Measurements from ENCODE around the gene USP25.

Gene USP25

GRCh38 chr21:15809818-15810217, 80.0 kb downstream of the USP25 start:
- no peak for DNase-seq (ENCODE audit: low read depth in 2 of 2)

GRCh38 chr21:15815285-15815684, 85.5 kb downstream of the USP25 start:
- no peak for DNase-seq (ENCODE audit: low read depth in 2 of 2)

GRCh38 chr21:15820327-15820726, 90.5 kb downstream of the USP25 start:
- no peak for DNase-seq (ENCODE audit: low read depth in 2 of 2)

GRCh38 chr21:15820852-15821379, 91.1 kb downstream of the USP25 start:
- DNase-seq (ENCODE audit: low read depth in 2 of 2), result no peak

DNA sequence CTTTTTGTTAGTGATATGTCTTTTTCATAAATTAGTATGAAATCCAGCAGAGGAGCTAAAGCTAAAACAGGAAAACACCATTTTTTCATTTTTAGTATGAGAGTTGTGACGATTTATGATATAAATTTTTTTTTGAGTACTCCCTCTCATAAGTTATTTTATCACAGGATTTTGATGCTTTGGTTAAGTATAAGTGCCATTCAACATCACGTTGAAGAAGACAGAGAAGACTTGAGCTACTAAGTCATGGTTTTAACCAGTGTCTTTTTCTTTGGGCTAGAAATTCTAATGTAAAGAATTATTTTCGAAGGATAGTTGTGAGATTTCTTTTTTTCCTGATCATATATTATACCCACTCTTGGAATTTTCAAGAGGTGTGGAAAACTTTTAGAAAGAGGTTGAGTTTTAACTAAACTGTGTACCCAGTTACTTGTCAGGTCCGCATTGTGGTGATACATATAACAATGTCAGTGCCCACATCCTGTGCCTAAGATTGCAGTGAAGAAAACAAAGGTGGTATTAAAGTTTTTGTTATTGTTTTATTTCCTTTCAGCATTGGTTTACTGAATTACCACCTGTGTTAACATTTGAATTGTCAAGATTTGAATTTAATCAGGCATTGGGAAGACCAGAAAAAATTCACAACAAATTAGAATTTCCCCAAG, 93.8 kb downstream of the USP25 start:
- DNase-seq (ENCODE audit: low read depth in 2 of 2), result no peak

DNA sequence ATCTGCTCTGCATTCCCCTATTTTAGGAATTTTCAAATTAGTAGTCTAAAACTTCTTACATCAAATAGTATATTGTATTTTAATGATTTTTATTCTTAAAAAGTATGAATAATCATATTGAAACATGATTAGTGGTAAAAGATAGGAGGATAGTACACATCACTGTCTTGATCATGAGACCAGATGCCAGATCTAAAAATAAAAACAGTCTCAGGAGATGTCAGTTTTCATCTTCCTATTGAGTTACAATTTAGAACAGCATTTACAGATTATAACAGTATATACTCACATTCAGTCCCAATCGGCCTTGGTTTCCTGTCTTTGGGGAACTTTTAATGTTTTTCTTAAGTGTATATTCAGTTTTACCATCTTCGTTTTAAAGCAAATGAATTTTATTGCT, 95.9 kb downstream of the USP25 start:
- no peak for DNase-seq (ENCODE audit: low read depth in 2 of 2)

DNA sequence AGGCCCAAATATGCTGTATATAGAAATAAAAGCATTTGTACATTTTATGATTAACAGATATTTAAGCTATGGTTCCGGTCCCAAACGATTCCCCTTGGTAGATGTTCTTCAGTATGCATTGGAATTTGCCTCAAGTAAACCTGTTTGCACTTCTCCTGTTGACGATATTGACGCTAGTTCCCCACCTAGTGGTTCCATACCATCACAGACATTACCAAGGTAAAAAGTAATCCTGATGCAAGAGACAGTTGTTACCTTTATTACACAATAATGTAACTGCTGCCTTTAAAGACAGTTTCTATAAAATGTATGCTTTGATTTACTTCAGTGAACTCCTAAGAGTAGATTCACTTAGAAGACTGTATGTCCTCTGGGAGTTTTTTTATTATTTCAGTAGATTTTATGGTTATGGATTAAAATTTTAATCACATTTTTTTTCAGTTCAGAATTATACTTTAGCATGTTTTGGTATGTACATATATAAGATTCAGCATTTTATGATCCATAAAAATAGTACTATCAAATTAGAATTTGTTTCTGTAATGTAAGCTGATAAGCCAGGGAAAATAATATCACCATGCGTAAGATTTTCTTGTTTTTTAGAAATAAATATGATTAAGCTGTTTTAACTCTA, 96.5 kb downstream of the USP25 start:
- DNase-seq (ENCODE audit: low read depth in 2 of 2), result no peak

GRCh38 chr21:15826908-15827601, 97.3 kb downstream of the USP25 start:
- no peak for DNase-seq (ENCODE audit: low read depth in 2 of 2)

DNA sequence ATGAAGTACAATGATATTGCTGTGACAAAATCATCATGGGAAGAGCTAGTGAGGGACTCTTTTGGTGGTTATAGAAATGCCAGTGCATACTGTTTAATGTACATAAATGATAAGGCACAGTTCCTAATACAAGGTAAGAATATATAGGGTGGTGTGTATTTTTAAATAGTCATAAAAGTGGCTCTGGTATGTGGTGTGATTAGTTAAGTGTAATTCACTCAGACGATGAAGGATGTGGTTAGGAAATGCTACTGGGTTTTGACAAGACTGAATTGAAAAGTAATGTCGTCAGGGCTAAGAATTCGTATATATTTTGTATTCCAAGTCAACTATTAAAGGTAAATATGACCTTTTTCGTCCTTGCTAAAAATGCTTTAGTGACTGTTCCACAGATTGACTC, 101.7 kb downstream of the USP25 start:
- DNase-seq (ENCODE audit: low read depth in 2 of 2), result no peak

DNA sequence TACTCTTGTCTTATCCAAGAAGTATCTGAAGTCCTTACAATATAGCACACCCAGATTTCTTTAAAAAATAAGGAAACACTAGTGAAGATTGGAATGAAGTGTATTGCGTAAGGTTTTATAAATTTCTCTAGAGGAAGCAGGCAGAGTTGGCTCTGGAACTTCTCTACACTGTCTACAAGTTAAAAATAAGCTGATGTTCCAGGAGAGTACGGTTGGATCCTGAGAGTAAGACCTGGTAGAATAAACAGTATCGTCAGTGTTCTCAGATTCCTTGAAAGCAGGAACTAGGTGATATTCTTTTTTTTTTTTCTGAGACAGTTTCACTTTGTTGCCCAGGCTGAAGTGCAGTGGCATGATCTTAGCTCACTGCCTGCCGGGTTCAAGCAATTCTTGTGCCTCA, 107.9 kb downstream of the USP25 start:
- DNase-seq (ENCODE audit: low read depth in 2 of 2), result no peak

DNA sequence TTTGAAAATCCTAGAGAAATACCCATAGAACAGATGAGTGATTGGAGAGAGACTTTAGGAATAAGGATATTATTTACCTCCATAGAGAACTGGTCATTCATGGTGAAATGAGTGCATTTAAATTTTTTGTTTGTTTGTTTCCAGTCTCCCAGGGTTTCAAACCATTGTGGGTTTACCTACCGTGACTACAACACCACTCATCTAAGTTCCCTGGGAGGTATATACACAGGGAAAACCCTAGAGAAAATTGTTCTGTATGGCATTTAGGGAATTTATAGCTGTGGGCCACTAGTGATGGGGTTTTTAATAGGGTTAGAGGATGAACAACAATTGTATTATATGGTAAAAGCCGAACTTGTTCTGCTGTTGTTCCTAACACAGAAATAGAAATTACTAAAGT, 109.2 kb downstream of the USP25 start:
- no peak for DNase-seq (ENCODE audit: low read depth in 2 of 2)

DNA sequence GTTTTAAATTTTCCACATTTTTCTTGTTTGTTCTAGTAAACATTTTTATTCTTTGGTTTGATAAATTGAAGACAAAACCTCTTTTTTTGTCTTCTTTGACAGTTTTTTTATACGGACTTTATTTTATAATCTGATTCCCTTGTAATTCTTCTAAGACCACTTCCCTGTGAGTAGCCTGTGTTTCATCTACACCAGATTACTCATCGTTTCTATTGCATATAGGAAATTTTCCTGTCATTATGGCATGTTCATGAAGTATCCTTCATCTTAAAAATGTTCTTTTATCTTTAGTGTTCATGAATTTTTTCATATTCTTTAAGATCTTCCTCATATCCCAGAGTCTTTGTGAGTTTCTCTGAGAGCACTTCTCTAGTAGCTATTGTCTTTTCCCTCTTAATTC, 109.8 kb downstream of the USP25 start:
- no peak for DNase-seq (ENCODE audit: low read depth in 2 of 2)

DNA sequence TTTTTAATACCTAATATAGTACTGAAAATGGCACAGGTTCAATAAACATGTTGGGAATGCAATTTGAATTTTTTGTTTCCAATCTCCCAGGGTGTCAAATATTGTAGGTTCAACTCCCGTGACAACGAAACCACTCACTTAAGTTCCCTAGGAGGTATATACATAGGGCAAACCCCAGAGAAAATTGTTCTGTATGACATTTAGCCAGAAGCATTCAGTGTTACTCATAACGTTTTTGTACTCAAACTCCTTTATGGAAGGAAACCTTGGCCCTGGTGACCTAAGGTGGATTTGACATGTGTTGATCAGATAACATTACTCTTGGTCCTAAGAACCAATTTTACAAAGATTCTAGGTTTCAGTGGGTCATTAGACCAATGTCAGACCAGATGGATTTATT, 110.6 kb downstream of the USP25 start:
- DNase-seq (ENCODE audit: low read depth in 2 of 2), result no peak

DNA sequence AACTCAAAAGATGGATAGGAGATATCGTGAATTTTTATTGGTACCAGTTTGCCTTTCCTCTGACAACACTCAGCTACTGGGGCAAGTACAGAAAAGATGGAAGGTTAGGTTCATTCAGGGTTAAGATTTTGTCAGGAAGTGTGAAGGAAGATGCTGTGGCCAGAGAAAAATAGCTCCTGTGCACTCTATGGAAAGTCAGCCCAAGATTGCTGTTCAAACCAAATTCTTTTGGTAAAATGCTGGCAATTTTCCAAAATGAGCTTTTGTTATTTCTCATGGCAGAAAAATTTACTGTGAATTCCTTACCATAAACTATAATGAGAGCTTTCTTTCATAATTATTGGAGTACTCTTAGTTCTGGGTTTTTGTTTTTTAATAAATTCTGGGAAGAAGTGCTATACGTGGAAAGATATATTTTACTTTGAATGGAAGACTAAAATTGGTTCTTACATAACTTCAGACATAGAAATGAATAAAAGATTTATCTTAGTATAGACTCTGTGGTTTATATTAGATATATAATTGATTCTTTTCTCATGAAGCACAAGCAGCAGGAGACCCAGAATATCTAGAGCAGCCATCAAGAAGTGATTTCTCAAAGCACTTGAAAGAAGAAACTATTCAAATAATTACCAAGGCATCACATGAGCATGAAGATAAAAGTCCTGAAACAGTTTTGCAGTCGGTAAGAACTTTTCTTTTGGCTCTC, 112.2 kb downstream of the USP25 start:
- no peak for DNase-seq (ENCODE audit: low read depth in 2 of 2)

- DNase-seq (ENCODE audit: low read depth in 2 of 2), result no peak
These were observed 112.7 kb downstream of the USP25 start for GRCh38 chr21:15842565-15842880.

DNA sequence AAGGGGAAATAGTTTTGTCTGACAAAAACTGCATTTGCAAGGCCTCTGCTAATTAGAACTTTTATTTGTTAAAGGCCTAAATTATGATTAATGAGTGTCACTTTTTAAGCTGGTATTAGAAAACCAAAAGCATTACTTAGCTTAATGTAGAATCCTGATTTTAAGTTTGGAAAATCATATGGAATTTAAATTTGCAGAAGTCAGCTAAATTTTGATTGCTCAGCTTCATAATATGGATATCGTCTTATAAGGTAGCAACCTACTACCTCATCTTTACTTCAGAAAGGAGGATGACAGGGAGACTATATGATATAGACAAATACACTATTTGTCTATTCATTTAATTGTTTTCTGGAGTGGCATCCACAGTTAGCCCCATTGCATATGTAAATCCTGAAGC, 114.0 kb downstream of the USP25 start:
- no peak for DNase-seq (ENCODE audit: low read depth in 2 of 2)

- no peak for DNase-seq (ENCODE audit: low read depth in 2 of 2)
These were observed 119.1 kb downstream of the USP25 start for GRCh38 chr21:15848634-15849560.

- no peak for DNase-seq (ENCODE audit: low read depth in 2 of 2)
These were observed 120.1 kb downstream of the USP25 start for GRCh38 chr21:15849927-15850326.

- no peak for DNase-seq (ENCODE audit: low read depth in 2 of 2)
These were observed 120.9 kb downstream of the USP25 start for GRCh38 chr21:15850645-15851044.

GRCh38 chr21:15852146-15852545, 122.4 kb downstream of the USP25 start:
- no peak for DNase-seq (ENCODE audit: low read depth in 2 of 2)

DNA sequence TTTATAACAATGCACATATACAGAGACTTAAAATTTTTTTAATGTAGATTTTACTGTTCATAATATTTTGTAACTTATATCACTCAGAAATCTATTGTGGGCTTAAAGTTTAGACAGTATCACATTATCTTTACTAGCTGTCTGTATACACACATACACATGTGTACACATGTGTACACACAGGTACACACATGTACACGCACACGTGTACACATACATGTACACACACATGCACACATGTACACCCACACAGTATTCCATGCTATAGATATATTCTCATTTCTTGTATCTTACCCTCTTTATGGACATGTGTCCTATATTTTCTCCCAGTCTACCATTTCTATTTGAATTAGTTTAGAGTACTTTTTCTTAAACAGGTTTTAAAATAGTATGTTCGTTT, 123.3 kb downstream of the USP25 start:
- DNase-seq (ENCODE audit: low read depth in 2 of 2), result no peak
